ENCODE measurements around the gene CTSE.

CTSE gene

DNA sequence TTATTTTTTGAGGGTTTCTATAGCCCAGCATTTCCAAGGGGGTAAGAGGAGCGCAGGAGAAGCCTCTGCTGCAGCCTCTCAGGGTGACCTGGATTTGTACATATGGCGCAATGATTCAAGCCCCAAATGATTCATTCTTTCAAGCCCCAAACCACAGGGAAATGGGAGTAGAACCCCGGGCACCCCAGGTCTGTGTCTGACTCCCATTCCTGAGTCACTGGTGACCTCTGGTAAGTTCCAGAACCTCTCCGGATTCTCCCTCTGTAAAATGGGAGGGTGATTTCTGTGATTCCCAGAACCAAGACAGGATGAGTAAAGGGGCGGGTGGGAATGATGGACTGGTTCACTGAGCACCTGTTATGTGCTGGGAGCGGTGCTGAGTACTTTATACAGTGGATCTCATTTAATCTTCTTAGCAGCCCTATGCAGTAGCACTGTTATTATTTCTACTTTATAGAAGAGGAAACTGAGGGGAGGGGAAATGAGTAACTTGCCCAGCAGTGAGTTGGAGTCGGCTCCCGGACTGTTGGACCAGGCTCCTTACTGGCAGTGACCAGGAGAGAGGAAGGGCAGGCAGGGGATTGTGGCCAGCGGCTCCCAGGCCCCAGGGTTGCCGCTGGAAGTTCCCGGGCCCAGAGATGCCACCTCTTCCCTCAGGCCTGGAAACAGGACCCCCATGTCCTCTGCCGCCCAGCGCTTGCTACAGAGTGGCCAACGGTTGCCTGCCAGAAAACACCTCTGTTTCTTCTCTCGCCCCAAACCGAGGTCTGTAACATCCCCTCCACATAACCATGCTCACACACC is 60.1 kb downstream of the CTSE start:
- no peak overlapping the region for H3K4me3 ChIP-seq (ENCODE audit: low read length)
- H2AFZ ChIP-seq (ENCODE audit: low read depth, low read length) = no peak overlapping the region
- no peaks in the 10 kb centered on the region for H3K9me3 ChIP-seq (ENCODE audit: low read length)
- H3K4me1 ChIP-seq (ENCODE audit: insufficient read depth, low read length) = peaks cover 18% of the 10 kb centered on the region
- peaks cover 3% of the 10 kb centered on the region for H3K27me3 ChIP-seq (ENCODE audit: insufficient read depth, low read length)
- H3K36me3 ChIP-seq (ENCODE audit: insufficient read depth, low read length) = no peaks in the 10 kb centered on the region

DNA sequence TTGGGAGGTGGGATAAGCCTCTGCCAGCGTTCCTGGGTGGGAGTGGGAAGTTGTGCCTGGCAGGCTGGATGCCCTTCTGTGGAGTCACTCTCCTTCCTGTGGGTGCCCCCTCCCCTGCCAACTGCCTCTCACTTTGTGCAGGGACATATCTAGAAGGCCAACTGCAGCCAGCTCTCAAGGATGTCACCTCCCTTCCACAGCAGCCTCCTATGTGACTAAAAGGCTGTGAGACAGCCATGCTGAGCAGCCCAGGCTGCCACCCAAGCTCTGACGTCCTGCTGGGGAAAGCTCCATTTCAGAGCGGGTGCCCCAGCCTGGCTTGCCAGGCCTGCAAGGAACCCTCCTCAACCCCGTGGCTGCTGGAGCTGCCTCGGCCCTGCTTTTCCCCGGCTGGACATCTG is 60.9 kb downstream of the CTSE start:
- Histone ChIP-seq H3K4me3 (ENCODE audit: low read length) (no peak overlapping the region), H3K4me1 (ENCODE audit: insufficient read depth, low read length) (peaks cover 18% of the 10 kb centered on the region), H3K27me3 (ENCODE audit: insufficient read depth, low read length) (peaks cover 3% of the 10 kb centered on the region), H3K36me3 (ENCODE audit: insufficient read depth, low read length) (no peaks in the 10 kb centered on the region), H3K9me3 (ENCODE audit: low read length) (no peaks in the 10 kb centered on the region), H2AFZ (ENCODE audit: low read depth, low read length) (no peak overlapping the region)

DNA sequence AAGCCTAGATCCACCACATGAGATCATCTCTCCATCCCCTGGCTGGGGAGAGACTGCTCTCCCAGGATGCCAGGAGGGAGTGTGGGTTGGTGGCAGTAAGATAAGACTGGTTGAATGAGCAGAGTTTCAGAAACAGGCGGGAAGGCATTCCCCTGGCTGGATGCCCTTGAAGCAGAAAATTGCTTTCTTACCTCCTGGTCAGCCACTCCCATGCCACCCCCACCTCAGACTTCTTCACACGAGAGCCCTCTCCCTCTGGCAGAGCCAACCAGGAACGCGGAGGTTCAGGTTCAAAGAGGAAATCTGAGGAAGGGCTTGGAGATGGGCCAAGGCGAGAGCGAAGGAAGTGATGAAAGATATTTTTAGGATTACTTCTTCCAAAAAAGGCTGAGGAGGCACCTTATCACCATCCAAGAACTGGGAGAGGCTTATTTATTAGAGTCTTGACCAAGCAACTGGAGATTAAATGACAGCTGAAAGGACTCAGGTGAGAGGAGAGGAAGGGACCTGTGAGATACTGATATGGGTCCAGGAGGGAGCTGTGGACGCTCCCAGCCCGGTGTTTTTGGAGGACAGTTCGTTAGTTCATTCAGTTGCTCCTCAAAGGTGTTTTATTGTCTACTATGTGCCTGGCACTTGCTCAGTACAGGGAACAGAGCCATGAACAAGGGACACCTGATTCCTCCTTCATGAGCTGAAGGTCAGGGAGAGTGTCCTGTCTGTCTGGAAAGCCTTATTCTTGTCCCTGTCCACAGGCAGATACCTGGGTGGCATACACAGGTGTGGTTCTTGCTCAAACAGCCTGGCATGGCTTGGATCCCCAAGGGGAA is 61.5 kb downstream of the CTSE start:
- Histone ChIP-seq H3K4me1 (ENCODE audit: insufficient read depth, low read length) (peaks cover 18% of the 10 kb centered on the region), H3K27me3 (ENCODE audit: insufficient read depth, low read length) (peaks cover 3% of the 10 kb centered on the region), H3K4me3 (ENCODE audit: low read length) (no peak overlapping the region), H3K36me3 (ENCODE audit: insufficient read depth, low read length) (no peaks in the 10 kb centered on the region), H2AFZ (ENCODE audit: low read depth, low read length) (no peak overlapping the region), H3K9me3 (ENCODE audit: low read length) (no peaks in the 10 kb centered on the region)

DNA sequence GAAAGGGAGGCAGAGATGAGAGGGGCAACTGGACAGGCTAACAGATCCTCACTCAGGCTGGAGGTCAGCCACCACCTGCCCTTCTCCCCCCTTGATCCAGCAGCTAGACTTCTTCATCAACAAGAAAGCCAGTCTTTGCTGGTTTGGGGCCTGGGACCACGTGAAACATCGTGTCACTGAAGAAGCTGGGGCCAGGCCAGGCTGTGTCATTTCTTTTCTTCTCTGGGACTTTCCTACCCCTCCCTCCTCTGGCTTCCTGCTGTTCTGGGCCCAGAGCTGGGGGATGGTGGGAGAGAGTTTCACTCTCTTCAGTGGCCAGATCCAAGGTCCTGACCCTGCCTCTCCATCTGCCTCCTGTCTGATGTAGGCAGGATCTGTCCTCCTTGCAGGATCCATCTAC is 62.3 kb downstream of the CTSE start:
- Histone ChIP-seq H3K9me3 (ENCODE audit: low read length) (no peaks in the 10 kb centered on the region), H3K4me1 (ENCODE audit: insufficient read depth, low read length) (peaks cover 18% of the 10 kb centered on the region), H2AFZ (ENCODE audit: low read depth, low read length) (no peak overlapping the region)

DNA sequence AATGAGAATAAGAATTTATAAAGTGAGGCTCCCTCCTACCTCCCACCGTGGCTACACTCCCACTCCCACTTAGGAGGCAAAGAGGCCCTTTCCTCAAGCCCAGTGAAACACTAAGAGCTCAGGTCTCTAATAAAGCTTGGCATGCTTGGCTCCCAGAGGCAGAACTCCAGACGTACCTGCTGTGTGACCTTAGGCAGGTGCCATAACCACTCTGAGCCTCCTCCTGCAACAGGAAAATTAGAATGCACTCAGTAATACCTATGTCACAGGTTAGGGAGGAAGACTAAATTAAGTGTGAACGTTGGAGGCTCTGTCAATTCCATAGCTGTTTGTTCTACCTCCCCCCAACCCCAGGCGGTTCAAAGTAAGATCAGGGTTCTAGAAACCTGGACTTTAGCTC is 63.9 kb downstream of the CTSE start:
- Histone ChIP-seq H3K36me3 (ENCODE audit: insufficient read depth, low read length) (no peaks in the 10 kb centered on the region), H3K4me1 (ENCODE audit: insufficient read depth, low read length) (peaks cover 7% of the 10 kb centered on the region)

More for the DNA sequence above, 62.3 kb downstream of the CTSE start:
- Histone ChIP-seq H3K36me3 (ENCODE audit: insufficient read depth, low read length) (no peaks in the 10 kb centered on the region), H3K4me3 (ENCODE audit: low read length) (no peak overlapping the region), H3K27me3 (ENCODE audit: insufficient read depth, low read length) (peaks cover 10% of the 10 kb centered on the region)

More for the DNA sequence above, 63.9 kb downstream of the CTSE start:
- Histone ChIP-seq H3K9me3 (ENCODE audit: low read length) (no peaks in the 10 kb centered on the region), H2AFZ (ENCODE audit: low read depth, low read length) (no peak overlapping the region), H3K27me3 (ENCODE audit: insufficient read depth, low read length) (peaks cover 13% of the 10 kb centered on the region), H3K4me3 (ENCODE audit: low read length) (no peak overlapping the region)

Measured in neuron (in vitro differentiated cells).